ENCODE results near the gene WNT7A.

WNT7A gene

DNA sequence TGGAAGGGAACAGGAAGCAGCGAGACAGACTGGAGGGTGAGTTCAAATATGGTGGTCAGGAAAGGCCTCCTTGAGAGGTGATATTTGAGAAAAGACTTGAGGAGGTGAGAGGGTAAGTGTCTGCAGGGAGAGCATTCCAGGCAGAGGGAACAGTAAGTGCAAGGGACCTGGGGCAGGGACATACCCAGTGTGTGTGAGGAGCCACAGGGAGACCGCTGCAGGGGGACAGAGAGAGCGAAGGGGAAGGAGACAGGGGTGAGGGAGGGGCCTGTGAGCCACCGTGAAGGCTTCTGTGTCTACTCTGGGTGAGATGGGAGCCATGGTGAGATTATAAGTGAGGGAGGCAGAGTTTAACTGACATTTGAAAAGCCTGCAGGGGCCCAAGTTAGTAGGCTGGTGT lies 38.0 kb downstream of the WNT7A start:
- TF ChIP-seq, protein P1, sequence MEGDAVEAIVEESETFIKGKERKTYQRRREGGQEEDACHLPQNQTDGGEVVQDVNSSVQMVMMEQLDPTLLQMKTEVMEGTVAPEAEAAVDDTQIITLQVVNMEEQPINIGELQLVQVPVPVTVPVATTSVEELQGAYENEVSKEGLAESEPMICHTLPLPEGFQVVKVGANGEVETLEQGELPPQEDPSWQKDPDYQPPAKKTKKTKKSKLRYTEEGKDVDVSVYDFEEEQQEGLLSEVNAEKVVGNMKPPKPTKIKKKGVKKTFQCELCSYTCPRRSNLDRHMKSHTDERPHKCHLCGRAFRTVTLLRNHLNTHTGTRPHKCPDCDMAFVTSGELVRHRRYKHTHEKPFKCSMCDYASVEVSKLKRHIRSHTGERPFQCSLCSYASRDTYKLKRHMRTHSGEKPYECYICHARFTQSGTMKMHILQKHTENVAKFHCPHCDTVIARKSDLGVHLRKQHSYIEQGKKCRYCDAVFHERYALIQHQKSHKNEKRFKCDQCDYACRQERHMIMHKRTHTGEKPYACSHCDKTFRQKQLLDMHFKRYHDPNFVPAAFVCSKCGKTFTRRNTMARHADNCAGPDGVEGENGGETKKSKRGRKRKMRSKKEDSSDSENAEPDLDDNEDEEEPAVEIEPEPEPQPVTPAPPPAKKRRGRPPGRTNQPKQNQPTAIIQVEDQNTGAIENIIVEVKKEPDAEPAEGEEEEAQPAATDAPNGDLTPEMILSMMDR (conservative IDR thresholded peaks at IDR 0.05): no peak
- no peak overlapping the region for H3K27ac ChIP-seq

DNA sequence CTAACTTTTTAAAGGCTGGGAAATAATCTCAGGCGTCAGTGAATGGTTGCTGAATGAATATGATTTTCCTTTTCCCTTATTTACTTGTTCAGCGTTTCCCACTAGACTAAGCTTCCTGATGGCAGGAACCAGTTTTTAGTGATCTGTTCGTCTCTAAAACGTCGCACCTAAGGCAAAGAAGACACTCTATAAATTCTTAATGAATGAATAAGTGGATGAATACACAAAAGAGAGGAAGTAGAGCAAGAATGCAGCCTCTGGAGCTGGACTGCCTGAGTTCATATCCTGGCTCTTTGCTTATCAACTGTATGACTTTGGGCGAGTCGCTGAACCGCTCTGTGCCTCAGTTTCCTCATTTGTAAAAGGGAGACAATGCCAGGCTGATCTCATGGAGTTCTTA lies 38.7 kb downstream of the WNT7A start:
- TF ChIP-seq, protein P1 (conservative IDR thresholded peaks at IDR 0.05): no peak
- H3K27ac ChIP-seq: no peak overlapping the region

- no peak overlapping the region for H3K27ac ChIP-seq
- TF ChIP-seq, protein P1 (conservative IDR thresholded peaks at IDR 0.05): no peak
Observed at GRCh38 chr3:13840456-13840855, 39.4 kb downstream of the WNT7A start.

DNA sequence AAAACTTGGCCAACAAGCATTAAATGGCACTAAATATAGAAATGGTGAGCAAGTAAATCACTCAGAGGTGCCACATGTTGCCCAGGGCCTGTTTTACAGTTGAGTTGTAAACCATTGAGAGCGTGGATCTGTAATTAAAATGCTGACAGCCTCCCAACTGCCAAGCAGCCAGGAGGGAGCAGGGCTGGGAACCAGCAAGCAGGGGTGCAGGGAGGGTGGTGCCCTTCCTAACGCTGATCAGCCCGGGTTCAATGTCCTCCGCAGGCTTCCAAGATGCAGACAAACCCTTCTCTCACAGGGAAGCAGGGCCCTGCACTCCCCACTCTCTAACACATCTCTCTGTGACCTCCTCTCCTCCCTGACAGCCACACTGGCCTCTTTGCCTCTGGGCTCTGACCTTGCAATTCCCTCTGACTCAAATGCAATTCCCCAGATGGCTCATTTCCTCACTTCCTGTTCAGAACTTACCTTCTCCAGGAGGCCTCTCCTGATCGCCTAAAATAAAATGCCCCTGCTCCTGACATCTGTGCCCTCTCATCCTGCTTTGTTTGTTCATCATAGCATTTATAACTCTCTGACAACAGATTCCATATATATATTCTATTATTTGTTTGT lies 40.0 kb downstream of the WNT7A start:
- H3K27ac ChIP-seq: no peak overlapping the region
- TF ChIP-seq, protein P1 (conservative IDR thresholded peaks at IDR 0.05): no peak

GRCh38 chr3:13839253-13839652 lies 40.6 kb downstream of the WNT7A start:
- TF ChIP-seq, protein P1 (conservative IDR thresholded peaks at IDR 0.05): no peak
- H3K27ac ChIP-seq: no peak overlapping the region

GRCh38 chr3:13838421-13838820 lies 41.5 kb downstream of the WNT7A start:
- no peak overlapping the region for H3K27ac ChIP-seq

DNA sequence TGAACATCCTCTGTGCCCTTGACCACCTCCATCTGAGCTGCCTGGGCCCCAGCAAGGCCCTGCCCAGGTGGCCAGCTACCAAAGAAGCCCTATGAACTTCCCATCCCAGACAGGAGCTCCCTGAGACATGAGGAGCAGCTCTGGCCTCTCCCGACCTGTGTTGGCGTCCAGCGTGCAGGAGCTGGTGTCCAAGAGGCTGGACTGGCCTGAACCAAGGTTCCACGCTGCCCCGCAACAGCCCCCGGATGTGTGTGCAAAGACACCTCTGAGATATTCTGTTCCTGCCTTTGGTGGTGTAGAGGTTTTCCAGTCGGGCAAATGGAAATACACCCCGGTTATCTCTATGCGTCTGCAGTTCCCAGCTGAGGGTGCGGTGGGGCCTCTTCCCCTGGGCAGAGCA lies 42.1 kb downstream of the WNT7A start:
- no peak overlapping the region for H3K27ac ChIP-seq
- TF ChIP-seq, protein P1 (conservative IDR thresholded peaks at IDR 0.05): no peak

More at GRCh38 chr3:13838421-13838820, 41.5 kb downstream of the WNT7A start:
- TF ChIP-seq, protein P1 (conservative IDR thresholded peaks at IDR 0.05): no peak

Data from VCaP (cell line).